SK-N-SH (cell line): Measurements from ENCODE around the gene ABHD2. TPM values are rescaled to one million over a fixed set of nuclear protein-coding genes. Genes with fewer than 3 reads are reported as not detected.

Experiments used
- CTCF ChIA-PET: fragments of 300-600, 350-600 bp; formaldehyde crosslinking; extraction: SDS; loops from one replicate; lab custom pipeline; 2021; lab: Yijun Ruan, JAX
- POLR2A ChIA-PET: fragments of 350-600 bp; sonication (Branson Sonifier 250); formaldehyde crosslinking; extraction: SDS; loops from one replicate; lab custom pipeline; 2020; ENCODE audit warnings: antibody characterized with exemption, inconsistent platforms; lab: Yijun Ruan, JAX
- DNase-seq: peaks from one replicate; pipeline ENCODE4 v3.0.0; 2012
- H2AFZ ChIP-seq: fragments of 200-600 bp; sonication (generic); 2 replicates; pipeline ENCODE4 v1.8.1; 2016; ENCODE audit warnings: antibody characterized with exemption, mild to moderate bottlenecking, low read depth
- H3F3A ChIP-seq: fragments of 200-600 bp; sonication (generic); replicated peaks from 2 replicates; pipeline ENCODE3; 2016; ENCODE audit warnings: antibody characterized with exemption, mild to moderate bottlenecking; ENCODE audit not compliant: insufficient read depth
- H3K27ac ChIP-seq, 2 experiments: fragments of 200-500 bp in 1 of 2; fragments of 200-600 bp in 1 of 2; sonication (Bioruptor generic) in 1 of 2; sonication (generic), shearing (Covaris generic) in 1 of 2; 2 replicates each; pipeline versions ENCODE4 v1.5.1 to v1.6.1; 2014 to 2016; ENCODE audit warnings: low read depth in 2 of 2, inconsistent platforms in 1 of 2, low read length in 1 of 2, mild to moderate bottlenecking in 1 of 2, mixed read lengths in 1 of 2
- H3K27me3 ChIP-seq: fragments of 200-600 bp; sonication (generic), shearing (Covaris generic); 2 replicates; pipeline ENCODE4 v1.6.1; 2016; ENCODE audit warnings: mixed run types; ENCODE audit not compliant: insufficient read depth
- H3K36me3 ChIP-seq, 2 experiments: fragments of 200-500 bp in 1 of 2; fragments of 200-600 bp in 1 of 2; sonication (Bioruptor generic) in 1 of 2; sonication (generic) in 1 of 2; replicated peaks in 1 of 2; 2 replicates each; pipeline versions ENCODE3 to v1.5.1; 2014 to 2016; ENCODE audit warnings: low read length in 1 of 2, mild to moderate bottlenecking in 1 of 2; ENCODE audit not compliant: insufficient read depth in 2 of 2, control insufficient read depth in 1 of 2
- H3K4me1 ChIP-seq, 2 experiments: fragments of 200-500 bp in 1 of 2; fragments of 200-600 bp in 1 of 2; sonication (Bioruptor generic) in 1 of 2; sonication (generic), shearing (Covaris generic) in 1 of 2; 2 replicates each; pipeline versions ENCODE4 v1.5.1 to v1.6.1; 2014 to 2016; ENCODE audit warnings: low read depth in 1 of 2, low read length in 1 of 2, mixed run types in 1 of 2; ENCODE audit not compliant: insufficient read depth in 2 of 2, control insufficient read depth in 1 of 2
- H3K4me2 ChIP-seq: fragments of 200-600 bp; sonication (generic), shearing (Covaris generic); 2 replicates; pipeline ENCODE4 v1.6.1; 2017; ENCODE audit warnings: mixed run types
- H3K4me3 ChIP-seq, 2 experiments: fragments of 200-500 bp in 1 of 2; fragments of 200-600 bp in 1 of 2; sonication (Bioruptor generic) in 1 of 2; sonication (generic), shearing (Covaris generic) in 1 of 2; 2 replicates each; pipeline versions ENCODE4 v1.5.1 to v1.8.1; 2014 to 2016; ENCODE audit warnings: low read depth in 2 of 2, inconsistent platforms in 1 of 2, low read length in 1 of 2, mild to moderate bottlenecking in 1 of 2, mixed read lengths in 1 of 2, moderate library complexity in 1 of 2
- H3K79me2 ChIP-seq: fragments of 200-600 bp; sonication (generic); 2 replicates; pipeline ENCODE4 v1.8.1; 2017; ENCODE audit warnings: mild to moderate bottlenecking; ENCODE audit not compliant: insufficient read depth
- H3K9ac ChIP-seq: fragments of 200-600 bp; sonication (generic); 2 replicates; pipeline ENCODE4 v1.6.1; 2017; ENCODE audit warnings: mixed run types
- H3K9me2 ChIP-seq: fragments of 200-600 bp; sonication (generic); 2 replicates; pipeline ENCODE4 v1.6.1; 2017; ENCODE audit warnings: mixed run types
- H3K9me3 ChIP-seq: fragments of 200-600 bp; sonication (generic); 2 replicates; pipeline ENCODE4 v1.6.1; 2017; ENCODE audit warnings: mixed run types, mild to moderate bottlenecking, moderate library complexity
- H4K20me1 ChIP-seq: fragments of 200-600 bp; sonication (generic); 2 replicates; pipeline ENCODE4 v1.6.1; 2017; ENCODE audit warnings: mild to moderate bottlenecking, mixed run types; ENCODE audit not compliant: insufficient read depth
- CHD2 ChIP-seq: fragments of 150-350 bp; IDR thresholded peaks from 2 replicates; pipeline ENCODE4 v1.6.1; 2018; ENCODE audit warnings: low read length; ENCODE audit not compliant: partially characterized antibody
- CTCF ChIP-seq: fragments of 200-600 bp; sonication (generic); IDR thresholded peaks from 2 replicates; pipeline ENCODE4 v1.6.1; 2017; ENCODE audit warnings: antibody characterized with exemption, mild to moderate bottlenecking, moderate library complexity
- EP300 ChIP-seq, 2 experiments: IDR thresholded peaks; 2 replicates each; pipeline versions ENCODE4 v1.4.0 to v1.6.1; 2012; ENCODE audit warnings: borderline replicate concordance in 1 of 2, low read depth in 1 of 2, low read length in 1 of 2
- FOSL2 ChIP-seq: IDR thresholded peaks from 2 replicates; pipeline ENCODE4 v1.4.0; 2012; ENCODE audit warnings: low read depth, mild to moderate bottlenecking, moderate library complexity, borderline replicate concordance
- FOXM1 ChIP-seq: IDR thresholded peaks from 2 replicates; pipeline ENCODE4 v1.4.0; 2012; ENCODE audit warnings: low read depth, mild to moderate bottlenecking
- GATA2 ChIP-seq: sonication (generic); formaldehyde crosslinking; IDR thresholded peaks from 2 replicates; pipeline ENCODE4 v1.5.0; 2020; ENCODE audit warnings: mild to moderate bottlenecking, missing genetic modification reagents
- MEF2A ChIP-seq: IDR thresholded peaks from 2 replicates; pipeline ENCODE4 v1.4.0; 2012; ENCODE audit warnings: low read depth, borderline replicate concordance
- MXI1 ChIP-seq: IDR thresholded peaks from 2 replicates; pipeline ENCODE4 v1.6.1; 2012; ENCODE audit warnings: mild to moderate bottlenecking, low read depth, low read length, improper control_type of control experiment
- NFIC ChIP-seq: IDR thresholded peaks from 2 replicates; pipeline ENCODE4 v1.4.0; 2012; ENCODE audit warnings: borderline replicate concordance
- NRF1 ChIP-seq: IDR thresholded peaks from 2 replicates; pipeline ENCODE4 v1.6.1; 2012; ENCODE audit warnings: low read depth, mild to moderate bottlenecking, low read length
- PBX3 ChIP-seq: IDR thresholded peaks from 2 replicates; pipeline ENCODE4; 2012
- RAD21 ChIP-seq: IDR thresholded peaks from 2 replicates; pipeline ENCODE4 v1.6.1; 2012; ENCODE audit warnings: mild to moderate bottlenecking, low read length
- RCOR1 ChIP-seq: fragments of 150-350 bp; IDR thresholded peaks from 2 replicates; pipeline ENCODE4 v1.6.1; 2017; ENCODE audit warnings: antibody characterized with exemption, low read length
- SIN3A ChIP-seq: IDR thresholded peaks from 2 replicates; pipeline ENCODE4 v1.6.1; 2012; ENCODE audit warnings: low read depth, mild to moderate bottlenecking, low read length, moderate library complexity, borderline replicate concordance
- TEAD4 ChIP-seq: IDR thresholded peaks from 2 replicates; pipeline ENCODE4 v1.4.0; 2012; ENCODE audit warnings: mild to moderate bottlenecking, borderline replicate concordance; ENCODE audit not compliant: insufficient read depth
- WGBS: methylation state at CpG from one replicate; pipeline ENCODE4 v1.1.6; 2017; ENCODE audit warnings: low lambda C conversion rate; 5-methylcytosine and 5-hydroxymethylcytosine counted together
- polyA plus RNA-seq, 3 experiments: library from polyadenylated mRNA; depleted of rRNA; stranded (reverse); fragments of >200 nt; gene quantifications; 2 replicates each; pipeline ENCODE4 v1.2.3, GENCODE V29; 2012
- TF ChIP-seq, protein P1 (sequence below): IDR thresholded peaks from 2 replicates; pipeline ENCODE4 v1.4.0; 2012; ENCODE audit warnings: low read depth, borderline replicate concordance
- TF ChIP-seq, protein P2 (sequence below): IDR thresholded peaks from 2 replicates; pipeline ENCODE4 v1.6.1; 2012; ENCODE audit warnings: mild to moderate bottlenecking, low read depth, low read length, moderate library complexity

The ABHD2 gene
- polyA plus RNA-seq, 1 of the 3 experiments (the other 2 are of a cell fraction): 19.2 TPM

- H3F3A ChIP-seq: peaks cover 27% of the 10 kb centered on the region
- WGBS: 83% methylated on average over 4 of the region's 4 CpGs
- H4K20me1 ChIP-seq: no peaks in the 10 kb centered on the region
- no peaks in the 10 kb centered on the region for H3K9me2 ChIP-seq
- no peak overlapping the region for H3K4me3 ChIP-seq
- H3K36me3 ChIP-seq: peaks cover 0 to 15% of the 10 kb centered on the region in 2 experiments
- no peak overlapping the region for H2AFZ ChIP-seq
- H3K4me1 ChIP-seq: peaks cover 29 to 66% of the 10 kb centered on the region in 2 experiments
- peak overlapping the region in 1 of 2 experiments; percentile 88; a peak in 2 of 4 replicates for H3K27ac ChIP-seq
- H3K27me3 ChIP-seq: no peaks in the 10 kb centered on the region
- H3K4me2 ChIP-seq: no peak overlapping the region
- TF ChIP-seq RAD21 (0 out of 2 replicates have a peak, but pooled peaks have one; percentile 7), RCOR1 (peak; percentile 43; the same call in 1 of the 2 replicates), NFIC (no peak), EP300 (IDR thresholded peaks at IDR 0.05; ENCODE audit: borderline replicate concordance in 1 of 2, low read depth in 1 of 2, low read length in 1 of 2) (peak in 1 of 2 experiments; percentile 57; a peak in 1 of 4 replicates), CHD2 (peak; percentile 13), GATA2 (CRISPR knock-in tag) (peak; percentile 80), MXI1 (peak; percentile 30; the same call in 1 of the 2 replicates)
- TF ChIP-seq, protein P1, sequence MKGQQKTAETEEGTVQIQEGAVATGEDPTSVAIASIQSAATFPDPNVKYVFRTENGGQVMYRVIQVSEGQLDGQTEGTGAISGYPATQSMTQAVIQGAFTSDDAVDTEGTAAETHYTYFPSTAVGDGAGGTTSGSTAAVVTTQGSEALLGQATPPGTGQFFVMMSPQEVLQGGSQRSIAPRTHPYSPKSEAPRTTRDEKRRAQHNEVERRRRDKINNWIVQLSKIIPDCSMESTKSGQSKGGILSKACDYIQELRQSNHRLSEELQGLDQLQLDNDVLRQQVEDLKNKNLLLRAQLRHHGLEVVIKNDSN: no peak
- peak; percentile 44 for DNase-seq
- POLR2A ChIA-PET: interaction anchor here (1.0 to 1.7 kb wide), 3 partner anchors 21 to 291 kb away, joined by 3 to 14 read pairs (median 3); partner anchors contain the start of gene ABHD2
- no peak overlapping the region for H3K9ac ChIP-seq
- H3K9me3 ChIP-seq: no peaks in the 10 kb centered on the region
- CTCF ChIA-PET: interaction anchor here (0.9 to 1.8 kb wide), 6 partner anchors 12 to 69 kb away, joined by 3 to 11 read pairs (median 5); no protein-coding TSS in a partner anchor
- H3K79me2 ChIP-seq: peaks cover 48% of the 10 kb centered on the region
These were observed 20.6 kb downstream of the ABHD2 start for GRCh38 chr15:89108835-89109234.

DNA sequence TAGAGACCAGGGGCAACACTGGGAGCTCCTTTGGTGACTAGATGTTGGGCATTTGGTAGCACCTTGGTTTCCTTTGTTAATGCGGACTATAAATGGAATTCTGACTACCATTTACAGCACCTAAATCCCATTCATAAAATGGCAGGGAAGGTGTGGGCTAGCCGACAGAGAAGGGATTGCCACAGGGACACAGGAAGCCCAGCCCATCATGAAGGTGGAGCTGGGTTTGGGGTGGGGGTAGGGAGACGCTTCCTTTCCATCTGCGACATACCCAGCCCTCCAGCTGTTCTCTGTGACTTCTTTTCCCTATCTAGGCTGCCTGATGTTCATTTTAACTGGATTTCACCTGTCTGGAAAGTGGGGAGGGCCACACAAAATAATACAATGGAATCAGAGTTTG is 21.0 kb downstream of the ABHD2 start:
- H3K4me2 ChIP-seq: no peak overlapping the region
- no peak overlapping the region for H3K4me3 ChIP-seq
- ChIA-PET CTCF (interaction anchor here (0.9 to 1.8 kb wide), 5 partner anchors 13 to 68 kb away, joined by 3 to 11 read pairs (median 6); no protein-coding TSS in a partner anchor), POLR2A (interaction anchor here (1.0 to 1.7 kb wide), 3 partner anchors 21 to 291 kb away, joined by 3 to 14 read pairs (median 3); partner anchors contain the start of gene ABHD2)
- peak; percentile 34 for DNase-seq
- no peaks in the 10 kb centered on the region for H3K9me3 ChIP-seq
- H3F3A ChIP-seq: peaks cover 25% of the 10 kb centered on the region
- H3K9me2 ChIP-seq: no peaks in the 10 kb centered on the region
- WGBS: 91% methylated on average over 4 of the region's 4 CpGs
- H3K9ac ChIP-seq: no peak overlapping the region
- H2AFZ ChIP-seq: no peak overlapping the region
- H3K79me2 ChIP-seq: peaks cover 48% of the 10 kb centered on the region
- H3K36me3 ChIP-seq: peaks cover 0 to 17% of the 10 kb centered on the region in 2 experiments
- no peaks in the 10 kb centered on the region for H3K27me3 ChIP-seq
- H3K27ac ChIP-seq: peak overlapping the region in 1 of 2 experiments; percentile 88; a peak in 2 of 4 replicates
- H3K4me1 ChIP-seq: peaks cover 25 to 62% of the 10 kb centered on the region in 2 experiments
- no peaks in the 10 kb centered on the region for H4K20me1 ChIP-seq
- TF ChIP-seq NFIC (no peak), TEAD4 (no peak), FOSL2 (no peak), SIN3A (no peak), CTCF (no peak), NRF1 (no peak), PBX3 (no peak), RCOR1 (no peak), CHD2 (no peak), MEF2A (no peak), GATA2 (CRISPR knock-in tag) (no peak), FOXM1 (no peak), RAD21 (no peak)
- TF ChIP-seq, protein P2, sequence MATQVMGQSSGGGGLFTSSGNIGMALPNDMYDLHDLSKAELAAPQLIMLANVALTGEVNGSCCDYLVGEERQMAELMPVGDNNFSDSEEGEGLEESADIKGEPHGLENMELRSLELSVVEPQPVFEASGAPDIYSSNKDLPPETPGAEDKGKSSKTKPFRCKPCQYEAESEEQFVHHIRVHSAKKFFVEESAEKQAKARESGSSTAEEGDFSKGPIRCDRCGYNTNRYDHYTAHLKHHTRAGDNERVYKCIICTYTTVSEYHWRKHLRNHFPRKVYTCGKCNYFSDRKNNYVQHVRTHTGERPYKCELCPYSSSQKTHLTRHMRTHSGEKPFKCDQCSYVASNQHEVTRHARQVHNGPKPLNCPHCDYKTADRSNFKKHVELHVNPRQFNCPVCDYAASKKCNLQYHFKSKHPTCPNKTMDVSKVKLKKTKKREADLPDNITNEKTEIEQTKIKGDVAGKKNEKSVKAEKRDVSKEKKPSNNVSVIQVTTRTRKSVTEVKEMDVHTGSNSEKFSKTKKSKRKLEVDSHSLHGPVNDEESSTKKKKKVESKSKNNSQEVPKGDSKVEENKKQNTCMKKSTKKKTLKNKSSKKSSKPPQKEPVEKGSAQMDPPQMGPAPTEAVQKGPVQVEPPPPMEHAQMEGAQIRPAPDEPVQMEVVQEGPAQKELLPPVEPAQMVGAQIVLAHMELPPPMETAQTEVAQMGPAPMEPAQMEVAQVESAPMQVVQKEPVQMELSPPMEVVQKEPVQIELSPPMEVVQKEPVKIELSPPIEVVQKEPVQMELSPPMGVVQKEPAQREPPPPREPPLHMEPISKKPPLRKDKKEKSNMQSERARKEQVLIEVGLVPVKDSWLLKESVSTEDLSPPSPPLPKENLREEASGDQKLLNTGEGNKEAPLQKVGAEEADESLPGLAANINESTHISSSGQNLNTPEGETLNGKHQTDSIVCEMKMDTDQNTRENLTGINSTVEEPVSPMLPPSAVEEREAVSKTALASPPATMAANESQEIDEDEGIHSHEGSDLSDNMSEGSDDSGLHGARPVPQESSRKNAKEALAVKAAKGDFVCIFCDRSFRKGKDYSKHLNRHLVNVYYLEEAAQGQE: no peak
